AG09319 (cell line): ENCODE measurements around the gene STRA8.

ENCODE experiments used
- DNase-seq: peaks from one replicate; pipeline ENCODE4 v3.0.0-alpha.2; 2010; ENCODE audit warnings: low read depth; ENCODE audit errors: extremely low read depth
- CTCF ChIP-seq: IDR thresholded peaks from 2 replicates; pipeline ENCODE4 v1.5.1; 2011; ENCODE audit warnings: low read depth, mild to moderate bottlenecking, inconsistent platforms, low read length, moderate library complexity

Gene STRA8

GRCh38 chr7:135247746-135248471, 14.3 kb downstream of the STRA8 start:
- no peak for TF ChIP-seq CTCF
- no peak for DNase-seq

- TF ChIP-seq CTCF: no peak
- no peak for DNase-seq
These were observed 14.9 kb downstream of the STRA8 start for GRCh38 chr7:135248546-135248945.

GRCh38 chr7:135251496-135252391, 18.1 kb downstream of the STRA8 start:
- no peak for TF ChIP-seq CTCF
- DNase-seq: no peak

- TF ChIP-seq CTCF: no peak
- DNase-seq: peak; percentile 10
These were observed 20.5 kb downstream of the STRA8 start for GRCh38 chr7:135253851-135254771.

GRCh38 chr7:135257790-135258189, 24.2 kb downstream of the STRA8 start:
- DNase-seq: no peak
- TF ChIP-seq CTCF: no peak

GRCh38 chr7:135258585-135258984, 24.9 kb downstream of the STRA8 start:
- no peak for DNase-seq

More at GRCh38 chr7:135258585-135258984, 24.9 kb downstream of the STRA8 start:
- no peak for TF ChIP-seq CTCF
